GM12878 (cell line): Measurements from ENCODE around the gene IQGAP2. TPM values are rescaled to one million over a fixed set of nuclear protein-coding genes. Genes with fewer than 3 reads are reported as not detected.

Experiments used
- ATAC-seq: fragments of 200-7000 bp; cut with Tn5 transposase; 3 replicates; pipeline ENCODE4 v1.9.1; 2020; ENCODE audit warnings: mild to moderate bottlenecking, moderate library complexity
- BruUV-seq: library from RNA; stranded (reverse); fragments of 400-500 nt; replicated peaks from 2 replicates; lab custom pipeline; 2021; lab: Mats Ljungman, UMichigan
- CTCF ChIA-PET: fragments of 300-600 bp; sonication (Branson Sonifier 250); formaldehyde crosslinking; extraction: SDS; loops from one replicate; lab custom pipeline; 2021; ENCODE audit warnings: inconsistent platforms; lab: Yijun Ruan, JAX
- POLR2A ChIA-PET: fragments of 350-600 bp; formaldehyde crosslinking; extraction: SDS; loops from one replicate; lab custom pipeline; 2021; ENCODE audit warnings: inconsistent platforms; lab: Charles Lee
- RAD21 ChIA-PET: fragments of 300-600 bp; sonication (Branson Sonifier 250); formaldehyde crosslinking; loops from one replicate; lab custom pipeline; 2023; ENCODE audit warnings: antibody characterized with exemption; ENCODE audit not compliant: unreplicated experiment; lab: Charles Lee
- SMC1A ChIA-PET: fragments of 300-600 bp; sonication (Branson Sonifier 250); formaldehyde crosslinking; loops from one replicate; lab custom pipeline; 2023; ENCODE audit not compliant: unreplicated experiment, uncharacterized antibody; lab: Charles Lee
- DNase-seq: peaks from one replicate; pipeline ENCODE4 v3.0.0-alpha.2; 2011; ENCODE audit warnings: low read depth, low spot score
- FAIRE-seq: peaks from 3 replicates; lab custom pipeline; 2011; peaks lifted over from hg19 to GRCh38; lab: Jason Lieb, UNC
- H2AFZ ChIP-seq: 2 replicates; pipeline ENCODE4 v1.6.0; 2011; ENCODE audit warnings: low read depth, low read length, control low read depth; ENCODE audit not compliant: control insufficient read depth
- H3K27ac ChIP-seq: 2 replicates; pipeline ENCODE4 v1.5.1; 2011; ENCODE audit warnings: control low read depth; ENCODE audit not compliant: control insufficient read depth, insufficient read depth
- H3K27me3 ChIP-seq, 2 experiments: replicated peaks in 1 of 2; 2 replicates each; pipeline versions ENCODE4 v1.6.0 to v1.6.1; 2011; ENCODE audit warnings: low read length in 1 of 2; ENCODE audit not compliant: control insufficient read depth in 2 of 2, insufficient read depth in 2 of 2
- H3K36me3 ChIP-seq, 2 experiments: 2 replicates each; pipeline ENCODE4 v1.5.1; 2011; ENCODE audit warnings: low read length in 1 of 2; ENCODE audit not compliant: control insufficient read depth in 2 of 2, insufficient read depth in 2 of 2
- H3K4me1 ChIP-seq: 2 replicates; pipeline ENCODE4 v1.6.1; 2011; ENCODE audit warnings: mild to moderate bottlenecking, low read length, moderate library complexity, mixed read lengths; ENCODE audit not compliant: control insufficient read depth, insufficient read depth
- H3K4me2 ChIP-seq: 2 replicates; pipeline ENCODE4 v1.6.0; 2011; ENCODE audit warnings: control low read depth; ENCODE audit not compliant: control insufficient read depth, insufficient read depth
- H3K4me3 ChIP-seq: fragments of 200-600 bp; sonication (generic); 2 replicates; pipeline ENCODE4 v1.5.1; 2016
- H3K79me2 ChIP-seq: 2 replicates; pipeline ENCODE4 v1.6.0; 2011; ENCODE audit warnings: low read length; ENCODE audit not compliant: control insufficient read depth, insufficient read depth
- H3K9ac ChIP-seq: 2 replicates; pipeline ENCODE4 v1.8.0; 2011; ENCODE audit warnings: low read length, control low read depth, mixed read lengths; ENCODE audit not compliant: control insufficient read depth, insufficient read depth
- H3K9me3 ChIP-seq: replicated peaks from 3 replicates; pipeline ENCODE4 v1.5.1; 2011; ENCODE audit warnings: mild to moderate bottlenecking, low read length; ENCODE audit not compliant: control insufficient read depth, insufficient read depth
- H4K20me1 ChIP-seq: 2 replicates; pipeline ENCODE4 v1.6.0; 2011; ENCODE audit not compliant: control insufficient read depth, insufficient read depth
- BACH1 ChIP-seq: fragments of 450-650 bp; IDR thresholded peaks from 2 replicates; pipeline ENCODE4 v1.6.1; 2017; ENCODE audit warnings: mild to moderate bottlenecking, borderline replicate concordance
- BCL11A ChIP-seq: IDR thresholded peaks from 2 replicates; pipeline ENCODE4 v1.6.1; 2011; ENCODE audit warnings: low read depth, low read length
- CHD4 ChIP-seq: fragments of 200-600 bp; sonication (generic); IDR thresholded peaks from 2 replicates; pipeline ENCODE4 v1.6.1; 2016; ENCODE audit warnings: mild to moderate bottlenecking
- ESRRA ChIP-seq: IDR thresholded peaks from 2 replicates; pipeline ENCODE4 v1.6.1; 2012; ENCODE audit warnings: mild to moderate bottlenecking, low read length, improper control_type of control experiment
- IRF4 ChIP-seq: IDR thresholded peaks from 2 replicates; pipeline ENCODE4 v1.6.1; 2011; ENCODE audit warnings: low read depth, low read length
- SIX5 ChIP-seq: IDR thresholded peaks from 2 replicates; pipeline ENCODE4 v1.6.1; 2011; ENCODE audit warnings: mild to moderate bottlenecking, low read depth, low read length, moderate library complexity; ENCODE audit not compliant: severe bottlenecking
- SREBF2 ChIP-seq: IDR thresholded peaks from 2 replicates; pipeline ENCODE4 v1.6.1; 2012; ENCODE audit warnings: mild to moderate bottlenecking, low read length
- ZBTB4 ChIP-seq: fragments of 450-650 bp; formaldehyde crosslinking; IDR thresholded peaks from 2 replicates; pipeline ENCODE4 v1.4.0; 2022; ENCODE audit warnings: mild to moderate bottlenecking, moderate library complexity
- ZNF24 ChIP-seq: fragments of 450-650 bp; IDR thresholded peaks from 2 replicates; pipeline ENCODE4 v1.6.1; 2017; ENCODE audit warnings: antibody characterized with exemption, mild to moderate bottlenecking
- ZSCAN29 ChIP-seq: fragments of 450-650 bp; IDR thresholded peaks from 2 replicates; pipeline ENCODE4 v1.6.1; 2017; ENCODE audit warnings: mild to moderate bottlenecking, moderate library complexity
- in situ Hi-C: fragments of 300-500 bp; cut with MboI; formaldehyde crosslinking; loops from 9 replicates; pipeline ENCODE4 v1.14.3; 2018; ENCODE audit warnings: mixed read lengths
- intact Hi-C: fragments of 100-400 bp; cut with micrococcal nuclease; formaldehyde crosslinking; loops from one replicate; pipeline ENCODE4 v1.14.2; 2022; ENCODE audit not compliant: unreplicated experiment
- polyA plus RNA-seq, 11 experiments: library from polyadenylated mRNA; depleted of rRNA in 4 of 11; unstranded in 6 of 11; stranded (reverse) in 5 of 11; fragments of >200 nt; fragmentation: Nextera tagmentation in 4 of 11; fragmentation: Illumina TruSeq in 1 of 11; extraction: Ambion mirVana in 4 of 11; extraction: Trizol in 1 of 11; gene quantifications; 1 replicate in 1 of 11; 2 replicates in 10 of 11; pipeline versions ENCODE4 v1.2.1 to v1.2.3, GENCODE V29; 2011 to 2016; ENCODE audit warnings: inconsistent platforms in 2 of 11, missing spikeins in 2 of 11, low read depth in 1 of 11
- total RNA-seq, 4 experiments: library from RNA; depleted of rRNA in 3 of 4; stranded (reverse); fragments of >200 nt in 3 of 4; fragmentation: Illumina TruSeq in 1 of 4; extraction: Trizol in 1 of 4; gene quantifications; 2 replicates each; pipeline versions ENCODE4 v1.2.1 to v1.2.3, GENCODE V29; 2013 to 2021
- TF ChIP-seq, protein P1 (sequence below): fragments of 450-650 bp; IDR thresholded peaks from 2 replicates; pipeline ENCODE4 v1.6.1; 2018; ENCODE audit warnings: mild to moderate bottlenecking, low read depth, moderate library complexity; ENCODE audit not compliant: partially characterized antibody

IQGAP2 gene
- total and polyA plus RNA-seq, 10 of the 15 experiments (the other 5 are each of a cell fraction or from before 2014, with no cell fraction given) = 14.5 to 41.4 (median 21.8) TPM

- TF ChIP-seq BACH1 = no peak
These were observed 80.8 kb downstream of the IQGAP2 start (continued) for GRCh38 chr5:76483881-76484280.

- SMC1A ChIA-PET = interaction anchor here (0.7 to 3.2 kb wide), 7 partner anchors 11 to 97 kb away, joined by 3 to 11 read pairs (median 4); no protein-coding TSS in a partner anchor
- in situ Hi-C loops (no loop called here), intact Hi-C loops (no loop called here)
- Histone ChIP-seq H3K36me3 (no peaks in the 10 kb centered on the region), H2AFZ (no peak overlapping the region), H3K9me3 (no peaks in the 10 kb centered on the region), H3K9ac (no peak overlapping the region), H3K27ac (no peak overlapping the region), H3K4me3 (no peak overlapping the region)
- RAD21 ChIA-PET = no interaction called here
- FAIRE-seq = no peak
- TF ChIP-seq CHD4 (no peak), BCL11A (no peak), ZBTB4 (no peak), ZNF24 (no peak), ESRRA (no peak), SIX5 (no peak), IRF4 (no peak), SREBF2 (no peak), ZSCAN29 (no peak)
- TF ChIP-seq, protein P1, sequence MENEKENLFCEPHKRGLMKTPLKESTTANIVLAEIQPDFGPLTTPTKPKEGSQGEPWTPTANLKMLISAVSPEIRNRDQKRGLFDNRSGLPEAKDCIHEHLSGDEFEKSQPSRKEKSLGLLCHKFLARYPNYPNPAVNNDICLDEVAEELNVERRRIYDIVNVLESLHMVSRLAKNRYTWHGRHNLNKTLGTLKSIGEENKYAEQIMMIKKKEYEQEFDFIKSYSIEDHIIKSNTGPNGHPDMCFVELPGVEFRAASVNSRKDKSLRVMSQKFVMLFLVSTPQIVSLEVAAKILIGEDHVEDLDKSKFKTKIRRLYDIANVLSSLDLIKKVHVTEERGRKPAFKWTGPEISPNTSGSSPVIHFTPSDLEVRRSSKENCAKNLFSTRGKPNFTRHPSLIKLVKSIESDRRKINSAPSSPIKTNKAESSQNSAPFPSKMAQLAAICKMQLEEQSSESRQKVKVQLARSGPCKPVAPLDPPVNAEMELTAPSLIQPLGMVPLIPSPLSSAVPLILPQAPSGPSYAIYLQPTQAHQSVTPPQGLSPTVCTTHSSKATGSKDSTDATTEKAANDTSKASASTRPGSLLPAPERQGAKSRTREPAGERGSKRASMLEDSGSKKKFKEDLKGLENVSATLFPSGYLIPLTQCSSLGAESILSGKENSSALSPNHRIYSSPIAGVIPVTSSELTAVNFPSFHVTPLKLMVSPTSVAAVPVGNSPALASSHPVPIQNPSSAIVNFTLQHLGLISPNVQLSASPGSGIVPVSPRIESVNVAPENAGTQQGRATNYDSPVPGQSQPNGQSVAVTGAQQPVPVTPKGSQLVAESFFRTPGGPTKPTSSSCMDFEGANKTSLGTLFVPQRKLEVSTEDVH = no peak
- TF ChIP-seq, all 136 proteins: peak for 0
- BruUV-seq = no TSS peak
- no peak for DNase-seq
- CTCF ChIA-PET = interaction anchor here (0.9 to 1.2 kb wide), 3 partner anchors 10 to 97 kb away, joined by 3 to 4 read pairs (median 3); no protein-coding TSS in a partner anchor
- POLR2A ChIA-PET = interaction anchor here (0.6 kb wide), 1 partner anchor 401 kb away, joined by 3 read pairs; no protein-coding TSS in a partner anchor
- H3K27me3 ChIP-seq = no peaks in the 10 kb centered on the region
- peaks cover 6% of the 10 kb centered on the region; the same call in 1 of the 2 replicates for H3K4me1 ChIP-seq
- no peaks in the 10 kb centered on the region for H3K79me2 ChIP-seq
- no peak for ATAC-seq
- no peaks in the 10 kb centered on the region for H4K20me1 ChIP-seq
- H3K4me2 ChIP-seq = no peak overlapping the region
These were observed 82.4 kb downstream of the IQGAP2 start for GRCh38 chr5:76485511-76485910.
